ENCODE data around the gene SLC27A4.
"Not testable (repeated sequence)": the region's sequence is repeated elsewhere in the genome, so short reads cannot be mapped to it uniquely, and the experiment has no call there.

SLC27A4 gene

DNA sequence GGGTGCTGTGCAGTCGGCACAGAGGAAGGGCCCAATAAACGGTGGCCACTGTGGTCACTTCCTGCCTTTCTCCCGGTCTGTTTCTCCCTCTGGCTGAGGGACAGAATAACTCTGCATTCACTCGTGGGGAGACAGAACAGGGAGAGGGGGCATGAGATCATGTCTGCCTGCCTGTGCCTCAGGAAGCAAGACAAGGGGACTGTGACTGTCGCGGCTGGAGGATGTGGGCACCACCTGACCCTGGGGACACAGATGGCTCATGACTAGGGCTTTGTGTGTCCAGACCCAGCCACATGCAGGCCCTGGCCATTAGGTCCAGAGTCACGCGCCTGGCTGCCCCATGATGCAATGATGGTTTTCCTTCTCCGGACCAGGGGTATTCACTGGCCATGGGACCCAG is 23.9 kb upstream of the SLC27A4 start:
- Mint-ChIP-seq H3K27ac (no peak overlapping the region), H3K4me1 (peaks cover 1% of the 10 kb centered on the region), H3K9me3 (no peaks in the 10 kb centered on the region), H3K27me3 (no peaks in the 10 kb centered on the region), H3K36me3 (peaks cover 2% of the 10 kb centered on the region), H3K4me3 (no peak overlapping the region)
- CTCF ChIA-PET = no interaction called here
- no peak for DNase-seq

DNA sequence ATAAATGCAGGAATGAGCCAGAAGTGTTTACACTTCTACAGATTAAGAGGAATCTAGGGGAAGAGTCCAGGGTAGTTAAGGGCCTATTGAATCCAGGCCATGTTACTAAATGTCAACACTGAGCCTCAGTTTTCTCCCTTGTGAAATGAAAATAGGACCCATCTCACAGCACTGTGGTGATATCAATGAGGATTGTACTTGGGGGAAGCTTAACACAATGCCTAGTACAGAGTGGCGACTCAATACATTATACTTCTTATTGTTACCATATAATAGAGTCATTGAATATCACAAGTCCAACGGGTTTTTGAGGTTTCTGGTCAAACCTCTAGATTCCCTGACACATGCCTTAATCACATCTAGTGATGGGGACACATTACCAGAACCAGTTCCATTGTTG is 22.7 kb upstream of the SLC27A4 start:
- no peaks in the 10 kb centered on the region for H3K36me3 Mint-ChIP-seq
- CTCF ChIA-PET = no interaction called here
- H3K27me3 Mint-ChIP-seq = no peaks in the 10 kb centered on the region
- no peaks in the 10 kb centered on the region for H3K9me3 Mint-ChIP-seq
- DNase-seq = no peak
- H3K4me3 Mint-ChIP-seq = no peak overlapping the region
- H3K27ac Mint-ChIP-seq = no peak overlapping the region
- H3K4me1 Mint-ChIP-seq = peaks cover 3% of the 10 kb centered on the region

DNA sequence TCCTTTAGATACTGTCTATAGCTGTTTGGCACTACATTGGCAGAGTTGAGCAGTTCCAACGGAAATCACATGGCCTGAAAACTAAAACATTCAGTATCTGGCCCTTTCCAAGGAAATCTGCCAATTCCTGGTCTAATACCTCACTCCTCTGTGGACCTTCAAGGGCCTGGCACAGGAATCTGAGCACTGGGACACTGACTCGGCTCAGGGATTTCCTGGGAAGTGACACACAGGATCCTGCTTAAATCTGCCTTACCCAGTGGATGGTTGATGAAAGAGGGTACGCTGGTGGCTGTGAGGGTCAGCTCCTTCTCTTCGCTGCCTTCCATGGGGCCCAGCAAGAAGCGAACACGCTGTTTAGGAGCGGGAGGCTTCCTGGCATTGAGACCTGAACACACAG is 19.0 kb upstream of the SLC27A4 start:
- CTCF ChIA-PET = interaction anchor here (0.6 to 1.5 kb wide), 2 partner anchors 20 to 335 kb away, joined by 3 to 5 read pairs; no protein-coding TSS in a partner anchor
- Mint-ChIP-seq H3K27ac (no peak overlapping the region), H3K9me3 (no peaks in the 10 kb centered on the region), H3K4me1 (peaks cover 22% of the 10 kb centered on the region), H3K36me3 (peaks cover 3% of the 10 kb centered on the region), H3K4me3 (peak overlapping the region; percentile 95), H3K27me3 (no peaks in the 10 kb centered on the region)
- DNase-seq = no peak

DNA sequence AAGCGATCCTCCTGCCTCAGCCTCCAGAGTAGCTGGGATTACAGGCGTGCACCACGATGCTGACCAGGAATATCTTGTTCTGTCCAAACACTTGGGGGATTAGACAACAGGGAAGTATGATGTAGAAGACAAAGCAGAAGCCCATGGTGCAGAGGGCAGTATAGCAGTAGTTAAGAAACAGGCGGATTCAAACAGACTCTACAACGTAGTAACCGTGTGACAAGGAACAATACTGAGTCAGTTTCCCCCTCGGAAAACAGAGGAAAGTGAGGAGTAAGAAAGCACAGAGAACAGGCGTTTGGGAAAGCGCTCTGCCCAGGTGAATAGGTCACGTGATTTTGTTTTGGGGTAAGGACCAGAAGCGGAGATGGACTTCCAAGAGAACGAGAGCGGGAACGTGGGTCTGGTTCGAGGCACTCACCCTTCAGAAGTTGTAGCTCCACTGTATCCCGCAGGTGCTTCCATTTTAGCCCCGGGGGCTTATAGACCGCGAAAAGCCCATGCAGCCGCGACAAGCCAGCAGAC is 18.4 kb upstream of the SLC27A4 start:
- no peak for DNase-seq
- no peaks in the 10 kb centered on the region for H3K9me3 Mint-ChIP-seq
- CTCF ChIA-PET = interaction anchor here (1.5 kb wide), 1 partner anchor 19 kb away, joined by 5 read pairs; no protein-coding TSS in a partner anchor
- H3K27ac Mint-ChIP-seq = peak overlapping the region; percentile 94
- H3K4me3 Mint-ChIP-seq = peak overlapping the region; percentile 95
- no peaks in the 10 kb centered on the region for H3K27me3 Mint-ChIP-seq
- peaks cover 3% of the 10 kb centered on the region for H3K36me3 Mint-ChIP-seq
- H3K4me1 Mint-ChIP-seq = peaks cover 22% of the 10 kb centered on the region

GRCh38 chr9:128322404-128323211 is 17.7 kb upstream of the SLC27A4 start, which contains the start of the genes COQ4 and TRUB2:
Gene COQ4 (plus strand): TSS chr9:128322839. CDS start chr9:128322859, 20 bp downstream.
Gene TRUB2 (minus strand): TSS chr9:128322447. CDS start chr9:128322408, 39 bp downstream.
- H3K27me3 Mint-ChIP-seq = no peaks in the 10 kb centered on the region
- peak within 1 kb of the TSS; percentile 94 for H3K27ac Mint-ChIP-seq
- peak within 1 kb of the TSS; percentile 95 for H3K4me3 Mint-ChIP-seq
- peaks cover 22% of the 10 kb centered on the region for H3K4me1 Mint-ChIP-seq
- H3K9me3 Mint-ChIP-seq = no peaks in the 10 kb centered on the region
- H3K36me3 Mint-ChIP-seq = peaks cover 3% of the 10 kb centered on the region
- DNase-seq = peak; percentile 95
- CTCF ChIA-PET = no interaction called here

DNA sequence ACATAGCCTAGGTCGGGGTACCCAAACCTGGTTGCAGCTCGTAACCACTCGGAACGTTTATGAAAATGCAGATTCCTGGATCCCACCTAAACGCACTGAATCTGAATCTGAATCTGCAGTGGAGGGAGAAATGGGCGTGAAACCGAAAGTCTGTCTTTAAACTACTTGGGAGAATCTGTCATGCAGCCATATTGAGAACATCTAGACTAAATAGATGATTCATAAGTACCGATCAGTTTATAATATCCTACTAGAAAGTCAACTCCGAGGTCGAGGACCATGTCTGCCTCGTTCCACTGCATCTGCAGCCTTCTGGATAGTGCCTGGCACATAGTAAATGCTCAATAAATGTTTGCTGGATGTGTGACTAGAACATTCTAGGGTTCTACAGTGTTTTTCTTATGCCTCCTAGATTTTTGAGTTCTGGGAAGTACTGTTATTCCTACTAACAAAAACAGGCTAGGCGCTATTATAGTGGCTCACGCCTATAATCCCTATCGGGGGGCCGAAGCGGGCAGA is 17.1 kb upstream of the SLC27A4 start:
- Mint-ChIP-seq H3K9me3 (no peaks in the 10 kb centered on the region), H3K27ac (peak overlapping the region; percentile 94), H3K36me3 (peaks cover 7% of the 10 kb centered on the region), H3K27me3 (no peaks in the 10 kb centered on the region), H3K4me3 (peak overlapping the region; percentile 95), H3K4me1 (peaks cover 22% of the 10 kb centered on the region)
- DNase-seq = no peak
- CTCF ChIA-PET = no interaction called here

DNA sequence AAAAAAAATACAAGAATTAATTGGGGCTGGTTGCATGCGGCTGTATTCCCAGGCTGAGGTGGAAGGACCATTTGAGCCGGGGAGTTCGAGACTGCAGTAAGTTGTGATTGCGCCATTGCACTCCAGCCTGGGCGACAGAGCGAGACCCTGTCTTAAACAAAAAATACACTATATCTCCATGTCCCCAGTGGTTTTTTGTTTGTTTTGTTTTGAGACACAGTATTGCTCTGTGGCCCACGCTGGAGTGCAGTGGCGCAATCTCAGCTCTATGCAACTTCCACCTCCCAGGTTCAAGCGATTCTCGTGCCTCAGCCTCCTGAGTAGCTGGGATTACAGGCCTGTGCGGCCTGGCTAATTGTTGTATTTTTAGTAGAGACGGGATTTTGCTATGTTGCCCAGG is 16.5 kb upstream of the SLC27A4 start:
- CTCF ChIA-PET = no interaction called here
- H3K27ac Mint-ChIP-seq = peak overlapping the region; percentile 94
- H3K9me3 Mint-ChIP-seq = no peaks in the 10 kb centered on the region
- peak overlapping the region; percentile 95 for H3K4me3 Mint-ChIP-seq
- DNase-seq = no peak
- peaks cover 22% of the 10 kb centered on the region for H3K4me1 Mint-ChIP-seq
- H3K36me3 Mint-ChIP-seq = peaks cover 7% of the 10 kb centered on the region
- no peaks in the 10 kb centered on the region for H3K27me3 Mint-ChIP-seq

DNA sequence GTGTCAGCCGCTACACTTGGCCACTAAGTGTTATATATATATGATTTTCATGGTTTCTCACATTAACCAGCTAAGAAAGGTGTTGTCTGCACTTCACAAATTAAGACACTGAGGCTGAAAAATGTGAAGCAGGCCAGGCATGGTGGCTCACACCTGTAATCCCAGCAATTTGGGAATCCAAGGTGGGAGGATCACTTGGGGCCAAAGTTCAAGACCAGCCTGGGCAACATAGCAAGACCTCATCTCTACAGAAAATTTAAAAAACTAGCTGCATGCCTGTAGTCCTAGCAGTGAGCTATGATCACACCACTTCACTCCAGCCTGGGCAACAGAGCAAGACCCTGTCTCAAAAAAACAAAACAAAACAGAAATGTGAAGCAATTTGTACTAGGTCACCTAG is 15.9 kb upstream of the SLC27A4 start:
- H3K27me3 Mint-ChIP-seq = no peaks in the 10 kb centered on the region
- peak overlapping the region; percentile 95 for H3K4me3 Mint-ChIP-seq
- H3K9me3 Mint-ChIP-seq = no peaks in the 10 kb centered on the region
- H3K4me1 Mint-ChIP-seq = peaks cover 22% of the 10 kb centered on the region
- CTCF ChIA-PET = interaction anchor here (0.9 to 1.1 kb wide), 4 partner anchors 17 to 207 kb away, joined by 3 to 5 read pairs (median 4); no protein-coding TSS in a partner anchor
- peaks cover 7% of the 10 kb centered on the region for H3K36me3 Mint-ChIP-seq
- DNase-seq = no peak
- no peak overlapping the region for H3K27ac Mint-ChIP-seq

GRCh38 chr9:128325629-128326028 is 14.7 kb upstream of the SLC27A4 start:
- no peak overlapping the region for H3K27ac Mint-ChIP-seq
- peaks cover 7% of the 10 kb centered on the region for H3K36me3 Mint-ChIP-seq

GRCh38 chr9:128333451-128333869 is 6.9 kb upstream of the SLC27A4 start:
- Mint-ChIP-seq H3K4me3 (no peak overlapping the region), H3K4me1 (no peaks in the 10 kb centered on the region), H3K27me3 (no peaks in the 10 kb centered on the region), H3K9me3 (no peaks in the 10 kb centered on the region), H3K36me3 (no peaks in the 10 kb centered on the region), H3K27ac (no peak overlapping the region)
- CTCF ChIA-PET = interaction anchor here (1.0 kb wide), 1 partner anchor 8 kb away, joined by 6 read pairs; no protein-coding TSS in a partner anchor
- no peak for DNase-seq

More at GRCh38 chr9:128325629-128326028, 14.7 kb upstream of the SLC27A4 start:
- H3K4me3 Mint-ChIP-seq = no peak overlapping the region
- CTCF ChIA-PET = interaction anchor here (1.1 kb wide), 1 partner anchor 30 kb away, joined by 3 read pairs; no protein-coding TSS in a partner anchor
- peaks cover 22% of the 10 kb centered on the region for H3K4me1 Mint-ChIP-seq
- H3K9me3 Mint-ChIP-seq = no peaks in the 10 kb centered on the region
- no peak for DNase-seq
- no peaks in the 10 kb centered on the region for H3K27me3 Mint-ChIP-seq

GRCh38 chr9:128335161-128335560 is 5.2 kb upstream of the SLC27A4 start:
- Mint-ChIP-seq H3K36me3 (no peaks in the 10 kb centered on the region), H3K27ac (no peak overlapping the region), H3K9me3 (no peaks in the 10 kb centered on the region), H3K4me1 (peaks cover 6% of the 10 kb centered on the region), H3K4me3 (no peak overlapping the region), H3K27me3 (no peaks in the 10 kb centered on the region)
- CTCF ChIA-PET = interaction anchor here (2.6 kb wide), 1 partner anchor 40 kb away, joined by 8 read pairs; no protein-coding TSS in a partner anchor
- no peak for DNase-seq

DNA sequence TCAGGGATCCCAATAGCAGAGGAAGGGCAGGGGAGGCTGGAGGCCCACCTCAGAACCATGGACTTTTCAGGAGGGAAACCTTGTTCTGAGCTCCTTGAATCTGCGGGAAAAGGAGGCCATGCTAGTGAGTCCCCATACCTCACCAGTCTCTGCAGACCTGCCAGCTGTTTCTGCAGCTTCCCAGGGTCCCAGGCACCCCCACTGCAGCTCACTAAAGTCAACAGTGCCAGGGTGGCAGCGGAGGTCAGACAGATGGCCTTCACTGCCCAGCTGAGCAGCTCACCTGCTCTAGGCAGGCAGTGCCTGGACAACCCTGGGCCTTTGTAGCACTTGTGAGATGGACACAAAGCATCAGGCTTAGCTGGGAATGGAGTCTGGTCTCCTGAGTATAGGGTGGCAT is 4.4 kb upstream of the SLC27A4 start:
- DNase-seq = no peak
- CTCF ChIA-PET = interaction anchor here (1.0 to 2.6 kb wide), 3 partner anchors 38 to 103 kb away, joined by 3 to 8 read pairs (median 3); no protein-coding TSS in a partner anchor
- H3K9me3 Mint-ChIP-seq = no peaks in the 10 kb centered on the region
- no peaks in the 10 kb centered on the region for H3K36me3 Mint-ChIP-seq
- no peak overlapping the region for H3K4me3 Mint-ChIP-seq
- H3K27ac Mint-ChIP-seq = no peak overlapping the region
- no peaks in the 10 kb centered on the region for H3K27me3 Mint-ChIP-seq
- peaks cover 6% of the 10 kb centered on the region for H3K4me1 Mint-ChIP-seq

- H3K27me3 Mint-ChIP-seq = no peaks in the 10 kb centered on the region
- no peaks in the 10 kb centered on the region for H3K9me3 Mint-ChIP-seq
- peaks cover 11% of the 10 kb centered on the region for H3K4me1 Mint-ChIP-seq
- no peak overlapping the region for H3K4me3 Mint-ChIP-seq
- DNase-seq = no peak
- CTCF ChIA-PET = no interaction called here
- H3K27ac Mint-ChIP-seq = no peak overlapping the region
- no peaks in the 10 kb centered on the region for H3K36me3 Mint-ChIP-seq
Measured at GRCh38 chr9:128337936-128338335, 2.4 kb upstream of the SLC27A4 start.

- Mint-ChIP-seq H3K4me3 (peak overlapping the region; percentile 89), H3K4me1 (peaks cover 11% of the 10 kb centered on the region)
- H3K36me3 Mint-ChIP-seq, H3K27me3 Mint-ChIP-seq, DNase-seq, H3K27ac Mint-ChIP-seq, H3K9me3 Mint-ChIP-seq, CTCF ChIA-PET: not testable (repeated sequence)
Measured at GRCh38 chr9:128338852-128339614, 1.3 kb upstream of the SLC27A4 start.

All from activated naive CD4-positive, alpha-beta T cell treated with anti-CD3 and anti-CD28 coated beads, Interleukin-2, amount 10 ng/mL, durations not matched to agents 7 days and 5 days (primary cell).